GM12891 (cell line): ENCODE data around the gene THUMPD3.

Experiments used
- POLR2A ChIP-seq: IDR thresholded peaks from 2 replicates; pipeline ENCODE4 v1.6.1; 2011; ENCODE audit warnings: low read depth, low read length, control low read depth
- POLR2AphosphoS5 ChIP-seq: IDR thresholded peaks from 2 replicates; pipeline ENCODE4 v1.6.1; 2011; ENCODE audit warnings: low read depth, low read length, control low read depth
- SPI1 ChIP-seq: IDR thresholded peaks from 2 replicates; pipeline ENCODE4 v1.6.1; 2011; ENCODE audit warnings: low read depth, low read length, control low read depth

DNA sequence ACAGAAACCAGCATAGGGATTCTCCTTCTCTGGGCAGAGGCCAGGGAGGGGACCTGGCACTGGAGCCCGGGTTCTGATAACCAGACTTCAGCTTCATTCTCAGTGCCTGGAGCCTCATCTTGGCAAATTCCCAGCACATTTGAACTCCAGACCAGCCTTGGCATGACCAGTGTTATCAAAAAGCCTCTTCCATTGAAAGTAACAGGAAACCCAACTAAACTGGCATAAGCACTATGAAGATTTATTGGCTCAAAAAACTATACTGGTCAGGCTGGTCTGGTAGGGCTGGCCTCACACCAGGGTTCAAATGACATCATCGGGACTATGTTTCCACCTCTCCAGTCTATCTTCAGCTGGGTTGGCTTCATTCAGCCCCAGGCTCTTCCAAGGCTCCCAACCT lies 48.1 kb upstream of the THUMPD3 start:
- TF ChIP-seq POLR2AphosphoS5 (no peak), SPI1 (no peak), POLR2A (no peak)
